GM19239 (cell line): ENCODE results near the gene MROH7.
"Not testable (repeated sequence)": the region's sequence is repeated elsewhere in the genome, so short reads cannot be mapped to it uniquely, and the experiment has no call there.

Experiments
- DNase-seq: peaks from one replicate; pipeline ENCODE4 v3.0.0; 2011; ENCODE audit warnings: low spot score; ENCODE audit not compliant: insufficient read length
- FAIRE-seq: peaks from 2 replicates; lab custom pipeline; 2011; peaks lifted over from hg19 to GRCh38; lab: Jason Lieb, UNC

Gene MROH7

DNA sequence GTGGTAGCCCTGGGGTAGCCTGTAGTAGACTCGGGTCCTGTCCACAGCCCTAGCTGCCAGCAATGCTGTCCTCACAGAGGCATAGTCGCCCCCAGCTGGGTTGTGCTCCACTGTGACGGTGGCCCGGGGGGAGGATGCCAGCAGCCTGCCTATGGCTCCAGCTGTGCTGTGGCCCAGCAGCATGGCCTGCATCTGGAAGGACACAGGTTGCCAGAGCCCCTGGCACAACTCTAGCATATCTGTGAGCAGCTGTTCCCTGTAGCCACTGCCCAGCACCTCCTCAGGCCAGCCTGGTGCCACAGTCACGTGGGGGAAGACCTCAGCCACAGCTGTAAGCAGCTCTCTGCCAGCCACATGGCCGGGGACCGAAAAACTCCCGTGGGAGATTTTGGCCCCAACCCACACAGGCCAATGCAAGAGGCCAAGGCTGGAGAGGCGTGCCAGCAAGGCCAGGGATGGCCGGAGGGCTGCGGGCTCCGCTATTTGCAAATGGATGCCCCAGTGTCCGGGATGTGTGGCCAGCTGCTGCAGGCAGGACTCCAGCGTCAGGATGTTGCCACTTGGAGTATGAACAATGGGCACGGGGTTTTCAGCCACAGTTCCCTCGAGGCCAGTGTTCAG, 32.2 kb upstream of the MROH7 start:
- FAIRE-seq (no peak), DNase-seq (no peak)

DNA sequence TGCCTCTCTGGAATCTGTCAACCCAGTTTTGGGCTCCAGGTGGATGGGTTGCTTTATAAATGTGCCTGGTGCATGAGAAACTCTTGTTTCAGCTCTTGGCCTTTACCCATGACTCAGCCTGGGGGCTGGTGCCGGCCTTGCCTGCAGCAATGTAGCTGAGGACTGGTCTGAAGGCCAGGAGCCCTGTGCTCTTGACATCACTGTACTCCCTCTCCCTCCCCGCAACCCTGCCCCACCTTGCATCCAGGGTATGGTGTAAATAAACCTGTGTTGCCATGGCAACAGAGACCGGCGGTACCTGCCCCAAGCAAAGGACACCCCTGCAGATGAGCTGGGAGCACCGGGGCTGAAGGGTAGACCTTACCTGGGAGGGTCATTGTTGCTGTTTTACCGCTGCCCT, 31.5 kb upstream of the MROH7 start:
- no peak for DNase-seq

DNA sequence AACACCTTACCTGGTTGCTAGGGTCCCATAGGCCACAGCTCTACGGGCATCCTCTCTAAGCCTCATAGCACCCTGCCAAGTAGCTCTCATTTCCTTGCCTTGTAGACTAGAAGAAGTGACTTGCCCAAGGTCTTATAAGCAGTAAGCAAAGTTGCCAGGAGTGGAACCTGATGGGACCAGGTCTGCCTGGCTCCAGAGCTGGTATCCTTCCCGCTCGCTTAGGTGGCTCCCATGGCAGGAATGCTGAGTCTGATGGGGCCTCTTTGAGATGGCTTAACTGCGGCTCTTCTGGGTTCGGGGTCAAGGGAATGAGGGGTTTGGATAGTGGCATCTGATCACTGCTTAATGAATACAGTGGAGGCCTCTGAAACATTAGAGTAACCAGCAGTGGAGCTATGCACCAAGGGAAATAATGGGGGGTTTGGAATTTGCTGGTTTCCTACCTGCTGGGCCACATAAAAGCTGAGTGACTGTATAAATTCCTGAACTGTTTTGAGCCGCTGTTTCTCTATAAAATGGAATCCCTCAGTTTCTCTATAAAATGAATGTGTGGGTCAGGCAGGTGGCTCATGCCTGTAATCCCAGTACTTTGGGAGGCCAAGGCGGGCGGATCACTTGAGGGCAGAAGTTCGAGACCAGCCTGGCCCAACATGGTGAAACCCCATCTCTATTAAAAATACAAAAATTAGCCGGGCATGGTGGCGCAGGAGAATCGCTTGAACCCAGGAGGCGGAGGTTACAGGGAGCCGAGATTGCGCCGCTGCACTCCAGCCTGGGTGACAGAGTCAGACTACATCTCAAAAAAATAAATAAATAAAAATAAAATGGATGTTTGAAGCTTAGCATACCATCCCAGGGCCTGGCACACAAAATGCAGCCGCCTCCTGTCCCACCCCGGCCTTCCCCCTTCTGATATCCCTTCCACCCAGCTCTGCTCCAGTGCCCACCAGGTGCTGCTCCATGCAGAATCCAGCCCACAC, 30.7 kb upstream of the MROH7 start:
- FAIRE-seq (no peak), DNase-seq (no peak)

More for the DNA sequence above, 31.5 kb upstream of the MROH7 start:
- no peak for FAIRE-seq

DNA sequence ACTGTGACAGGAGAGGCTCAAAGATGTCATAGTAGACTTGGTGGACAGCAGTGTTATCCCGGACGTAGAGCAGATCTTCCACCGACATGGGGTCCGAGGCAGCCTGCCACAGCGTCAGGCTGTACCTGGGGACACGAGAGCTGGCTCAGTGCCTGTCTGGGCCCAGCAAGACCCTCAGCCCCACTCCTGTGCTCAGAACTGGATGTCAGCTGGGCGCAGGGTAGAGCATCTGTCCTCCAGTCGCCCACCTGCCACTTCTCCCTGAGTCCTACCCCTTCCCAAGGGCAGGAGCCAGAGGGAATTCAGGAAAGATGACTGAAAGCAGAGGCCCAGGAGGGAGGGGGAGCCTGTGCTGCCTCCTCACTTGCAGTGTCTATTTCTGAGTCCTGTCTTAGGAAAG, 30.0 kb upstream of the MROH7 start:
- DNase-seq, result no peak
- FAIRE-seq, result no peak

DNA sequence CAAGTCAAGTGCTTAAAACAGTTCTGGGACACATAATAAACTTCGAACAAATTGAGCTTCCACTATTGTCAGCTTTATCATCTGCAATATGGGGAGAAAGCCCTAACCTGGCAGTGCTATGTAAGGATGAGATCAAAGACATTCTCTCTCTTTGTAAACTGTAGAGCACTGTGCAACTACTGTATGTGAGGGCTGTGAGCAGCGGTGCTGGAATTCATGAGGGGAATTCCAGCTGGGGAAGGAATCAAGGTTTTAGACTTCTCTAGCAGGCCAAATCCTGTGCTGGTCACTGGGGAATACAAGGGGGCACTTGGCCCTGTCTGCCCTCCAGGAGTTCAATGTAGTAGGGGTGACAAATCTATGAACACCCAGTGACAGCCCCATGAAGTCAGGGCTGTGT, 27.6 kb upstream of the MROH7 start:
- DNase-seq, result no peak
- FAIRE-seq, result no peak

DNA sequence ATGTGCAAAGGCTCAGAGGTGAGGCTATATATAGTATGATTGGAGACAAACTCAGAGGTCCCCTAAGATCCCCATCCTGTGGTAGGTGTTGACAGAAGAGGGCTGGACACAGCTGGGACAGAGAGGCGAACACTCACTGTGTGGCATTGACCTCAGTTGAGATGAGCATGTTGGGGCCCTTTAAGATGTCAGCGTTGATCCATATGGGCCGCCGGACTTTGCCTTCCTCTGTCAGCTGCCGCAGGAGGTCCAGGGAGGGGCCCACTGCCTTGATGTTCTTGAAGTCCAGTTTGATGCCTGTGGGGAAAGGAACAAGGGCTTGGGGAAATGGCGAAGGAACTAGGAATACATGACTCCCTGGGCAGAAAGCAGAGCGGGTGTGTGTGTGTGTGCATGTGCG, 27.0 kb upstream of the MROH7 start:
- FAIRE-seq (no peak), DNase-seq (no peak)

DNA sequence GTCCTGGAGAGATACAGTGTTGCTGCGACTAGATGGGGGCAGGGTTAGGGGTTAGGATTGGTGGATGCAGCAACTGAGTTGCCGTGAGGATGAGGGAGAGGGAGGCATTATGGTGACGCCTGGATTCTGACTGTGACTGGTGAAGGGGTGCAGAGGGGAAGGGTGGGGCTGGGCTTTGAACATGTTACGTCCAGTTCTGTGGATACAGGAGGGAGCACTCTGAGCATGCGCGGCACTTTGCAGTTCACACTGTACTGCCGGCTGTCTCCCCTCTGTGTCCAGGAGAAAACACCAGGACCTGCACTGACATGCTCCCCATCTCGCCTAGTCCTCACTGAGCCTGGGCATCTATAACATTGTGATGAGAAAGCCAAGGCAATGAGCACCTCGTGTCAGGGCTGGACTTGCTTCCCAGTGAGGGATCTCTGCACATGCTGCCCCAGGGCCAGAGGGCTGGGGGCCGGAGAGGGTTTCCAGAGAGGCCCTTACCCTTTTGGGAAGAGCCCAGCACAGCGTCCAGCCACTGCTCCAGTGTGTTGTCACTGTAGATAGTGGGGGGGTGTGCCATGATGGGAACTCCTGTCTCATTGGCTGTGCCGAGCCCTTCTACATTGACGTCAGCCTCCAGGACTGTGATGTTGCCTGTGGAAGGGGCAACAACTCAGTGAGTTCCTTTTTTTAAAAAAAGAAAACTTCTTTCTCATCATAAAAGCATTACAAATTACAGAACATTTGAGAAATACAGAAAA, 25.9 kb upstream of the MROH7 start:
- FAIRE-seq (no peak), DNase-seq (no peak)

DNA sequence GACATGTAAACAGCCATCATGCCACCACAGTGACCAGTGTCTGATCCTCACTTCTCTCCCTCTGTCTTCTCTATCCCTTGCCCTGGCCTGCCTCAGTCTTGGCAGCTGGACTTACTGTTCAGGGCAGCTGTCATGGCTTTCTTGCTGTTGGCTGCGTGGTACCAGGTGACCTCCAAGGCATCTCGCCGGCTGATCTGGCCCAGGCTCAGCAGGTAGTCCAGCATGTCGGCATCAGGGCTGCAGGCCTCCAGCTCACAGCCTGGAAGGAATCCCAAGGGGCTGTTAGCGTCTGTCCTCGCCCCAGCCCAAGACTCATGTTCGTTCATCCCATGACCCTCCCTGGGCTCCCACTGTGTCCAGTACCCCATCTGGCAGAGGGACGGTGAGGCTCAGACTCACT, 21.8 kb upstream of the MROH7 start:
- no peak for FAIRE-seq
- DNase-seq, result no peak

DNA sequence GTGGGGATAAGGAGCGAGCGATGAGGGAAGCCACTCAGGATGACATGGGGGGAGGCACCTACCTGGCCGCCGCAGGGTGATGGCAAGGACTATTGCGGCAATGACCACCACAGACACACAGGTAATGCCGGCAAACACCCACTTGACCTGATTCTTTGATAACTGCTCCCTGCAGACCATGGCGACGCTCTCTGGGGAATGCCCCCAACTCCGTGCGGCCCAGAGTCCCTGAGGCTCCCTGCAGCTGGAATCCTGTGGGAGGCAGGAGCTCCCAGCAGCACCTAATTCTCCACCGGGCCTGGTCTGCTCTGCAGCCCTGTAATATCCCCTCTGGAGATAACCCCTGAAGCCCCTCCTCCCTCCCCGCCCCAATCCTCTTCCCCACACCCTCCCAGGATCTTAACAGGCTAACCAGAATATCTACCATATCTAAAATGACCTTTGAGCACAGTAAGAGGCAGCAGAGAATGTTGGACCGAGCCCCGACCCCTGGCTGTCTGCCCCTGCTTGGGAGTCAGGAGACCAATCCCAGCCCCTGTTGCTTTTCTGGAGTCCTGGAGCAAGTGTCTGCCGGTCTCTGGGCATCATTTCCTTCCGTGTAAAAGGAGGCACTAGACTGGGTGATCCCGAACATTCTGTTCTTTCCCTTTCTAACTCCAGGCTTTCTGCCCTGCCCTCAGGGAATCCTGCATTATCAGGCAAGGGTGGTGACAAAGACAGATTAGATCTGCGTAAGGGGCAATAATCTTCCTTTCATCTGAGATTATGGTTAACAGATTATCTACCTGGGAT, 18.2 kb upstream of the MROH7 start, which contains the start of gene FAM151A:
Gene FAM151A, minus strand, starts transcription at position 310 of the 792 bp plus-strand sequence. Its CDS starts 130 bp downstream, at position 180.
- FAIRE-seq (no peak), DNase-seq (no peak)

DNA sequence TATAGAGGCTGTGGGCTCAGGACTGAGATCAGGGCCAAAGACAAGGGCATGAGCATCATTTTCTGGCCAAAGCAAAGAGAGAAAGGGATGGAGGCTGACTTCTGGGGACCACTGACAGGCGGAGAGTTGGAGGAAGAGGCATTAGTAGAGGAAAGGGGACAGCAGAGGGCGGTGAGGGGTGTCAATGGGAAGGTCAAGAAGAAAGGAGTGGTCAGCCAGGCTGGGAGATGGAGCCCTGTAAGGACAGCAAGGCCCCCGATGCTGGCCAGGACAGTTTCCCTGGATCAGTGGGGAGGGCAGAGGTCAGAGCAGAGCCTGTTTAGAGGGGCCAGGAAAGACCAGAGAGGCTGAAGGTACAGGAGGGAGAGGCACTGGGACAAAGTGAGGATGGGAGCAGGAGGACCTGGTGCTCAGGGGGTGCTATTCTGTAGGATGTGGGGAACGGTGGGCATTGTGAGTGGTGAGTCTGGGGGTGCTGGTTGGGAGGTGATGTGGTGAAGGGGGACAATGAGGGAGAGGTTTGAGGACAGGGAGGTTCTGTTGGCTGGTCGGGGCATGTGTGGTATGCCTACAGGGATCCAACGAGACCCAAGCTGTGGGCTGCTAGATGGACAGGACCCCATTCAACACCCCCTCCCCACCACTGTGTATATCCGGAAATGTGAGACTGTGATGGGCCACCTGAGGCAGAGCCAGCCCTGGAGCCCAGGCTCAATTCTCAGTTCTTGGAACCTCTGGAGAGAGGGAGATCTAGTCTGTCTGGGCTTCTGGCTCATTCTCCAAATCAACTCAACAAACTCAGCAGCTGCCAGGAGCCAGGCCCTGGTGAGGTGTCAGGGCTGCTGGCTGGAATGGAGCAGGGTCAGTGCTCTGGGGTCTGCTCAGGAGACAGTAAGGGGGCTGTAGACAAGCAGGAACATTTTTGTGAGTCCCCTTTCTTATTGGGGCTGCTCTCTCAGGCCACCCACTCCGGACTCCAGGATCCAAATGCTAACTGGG, 16.8 kb upstream of the MROH7 start:
- FAIRE-seq, result no peak
- DNase-seq, result no peak

DNA sequence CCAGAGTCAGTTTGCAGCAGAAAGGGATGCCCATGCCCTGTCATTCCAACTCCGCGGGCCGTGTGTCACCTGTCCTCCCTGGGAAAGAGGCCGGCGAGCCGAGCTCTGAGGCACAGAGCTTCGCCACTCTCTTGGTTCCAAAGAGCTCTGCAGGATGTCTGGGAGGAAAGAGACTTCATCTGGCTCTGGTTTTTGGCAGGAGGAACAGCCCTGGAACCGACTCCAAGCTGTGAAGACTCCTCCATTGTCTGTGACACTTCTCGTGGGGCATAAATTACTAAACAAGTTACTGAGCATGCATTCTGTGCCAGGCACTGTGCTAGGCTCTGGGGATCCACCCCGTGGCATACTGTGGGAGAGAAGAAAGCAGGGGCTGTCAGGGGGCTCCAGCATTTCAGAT, 14.4 kb upstream of the MROH7 start:
- DNase-seq (no peak), FAIRE-seq (no peak)

DNA sequence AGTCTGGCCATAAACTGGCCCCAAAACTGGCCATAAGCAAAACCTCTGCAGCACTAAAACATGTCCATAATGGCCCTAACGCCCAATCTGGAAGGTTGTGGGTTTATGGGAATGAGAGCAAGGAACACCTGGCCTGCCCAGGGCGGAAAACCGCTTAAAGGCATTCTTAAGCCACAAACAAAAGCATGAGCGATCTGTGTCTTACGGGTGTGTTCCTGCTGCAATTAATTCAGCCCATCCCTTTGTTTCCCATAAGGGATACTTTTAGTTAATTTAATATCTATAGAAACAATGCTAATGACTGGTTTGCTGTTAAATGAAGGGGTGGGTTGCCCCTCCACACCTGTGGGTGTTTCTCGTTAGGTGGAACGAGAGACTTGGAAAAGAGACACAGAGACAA, 5.8 kb upstream of the MROH7 start:
- FAIRE-seq, DNase-seq: not testable (repeated sequence)

DNA sequence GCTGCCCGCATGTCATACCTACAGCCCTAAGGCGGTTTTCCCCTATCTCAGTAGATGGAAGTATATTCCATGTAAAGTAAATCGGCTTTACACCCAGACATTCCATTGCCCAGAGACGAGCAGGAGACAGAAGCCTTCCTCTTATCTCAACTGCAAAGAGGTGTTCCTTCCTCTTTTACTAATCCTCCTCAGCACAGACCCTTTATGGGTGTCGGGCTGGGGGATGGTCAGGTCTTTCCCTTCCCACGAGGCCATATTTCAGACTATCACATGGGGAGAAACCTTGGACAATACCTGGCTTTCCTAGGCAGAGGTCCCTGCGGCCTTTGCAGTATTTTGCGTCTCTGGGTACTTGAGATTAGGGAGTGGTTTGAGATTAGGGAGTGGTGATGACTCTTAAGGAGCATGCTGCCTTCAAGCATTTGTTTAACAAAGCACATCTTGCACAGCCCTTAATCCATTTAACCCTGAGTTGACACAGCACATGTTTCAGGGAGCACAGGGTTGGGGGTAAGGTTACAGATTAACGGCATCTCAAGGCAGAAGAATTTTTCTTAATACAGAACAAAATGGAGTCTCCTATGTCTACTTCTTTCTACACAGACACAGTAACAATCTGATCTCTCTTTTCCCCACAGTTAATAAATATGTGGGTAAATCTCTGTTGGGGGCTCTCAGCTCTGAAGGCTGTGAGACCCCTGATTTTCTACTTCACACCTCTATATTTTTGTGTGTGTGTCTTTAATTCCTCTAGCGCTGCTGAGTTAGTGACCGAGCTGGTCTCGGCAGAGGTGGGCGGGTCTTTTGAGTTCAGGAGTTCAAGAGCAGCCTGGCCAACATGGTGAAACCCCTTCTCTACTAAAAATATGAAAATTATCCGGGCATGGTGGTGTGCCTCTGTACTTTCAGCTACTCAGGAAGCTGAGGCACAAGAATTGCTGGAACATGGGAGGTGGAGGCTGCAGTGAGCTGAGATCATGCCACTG, 4.8 kb upstream of the MROH7 start:
- not testable (repeated sequence) for FAIRE-seq, DNase-seq

DNA sequence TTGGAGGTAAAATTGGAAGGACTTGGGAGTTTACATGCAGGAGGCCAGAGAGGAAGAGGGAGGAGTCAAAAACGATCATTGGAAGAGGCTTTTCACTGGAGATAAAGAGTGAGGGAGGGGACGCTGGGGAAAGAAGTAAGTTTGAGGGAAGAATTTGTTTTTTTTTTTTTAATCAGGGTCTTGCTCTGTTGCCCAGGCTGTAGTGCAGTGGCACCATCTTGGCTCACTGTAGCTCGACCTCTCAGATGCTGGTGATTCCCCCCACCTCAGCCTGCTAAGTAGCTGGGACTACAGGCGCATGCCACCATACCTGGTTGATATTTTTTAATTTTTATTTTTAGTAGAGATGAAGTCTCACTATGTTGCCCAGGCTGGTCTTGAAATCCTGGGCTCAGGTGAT, 1.2 kb upstream of the MROH7 start:
- DNase-seq (no peak), FAIRE-seq (no peak)

DNA sequence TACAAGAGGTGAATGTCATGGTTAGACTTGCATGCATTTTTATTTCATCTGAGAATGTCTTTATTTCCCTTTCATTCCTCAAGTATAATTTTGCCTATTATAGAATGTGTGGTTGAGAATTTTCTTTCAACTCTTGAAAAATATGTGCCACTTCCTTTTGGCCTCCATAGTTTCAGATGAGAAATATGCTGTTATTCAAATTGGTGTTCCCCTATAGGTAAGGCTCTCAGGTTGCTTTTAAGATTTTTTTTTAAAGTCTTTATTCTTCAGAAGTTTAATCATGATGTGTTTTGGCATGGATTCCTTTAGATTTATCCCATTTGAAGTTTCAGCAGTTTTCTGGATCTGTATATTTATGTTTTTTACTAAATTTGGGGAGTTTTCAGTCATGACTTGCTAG, 2.1 kb downstream of the MROH7 start:
- no peak for FAIRE-seq

DNA sequence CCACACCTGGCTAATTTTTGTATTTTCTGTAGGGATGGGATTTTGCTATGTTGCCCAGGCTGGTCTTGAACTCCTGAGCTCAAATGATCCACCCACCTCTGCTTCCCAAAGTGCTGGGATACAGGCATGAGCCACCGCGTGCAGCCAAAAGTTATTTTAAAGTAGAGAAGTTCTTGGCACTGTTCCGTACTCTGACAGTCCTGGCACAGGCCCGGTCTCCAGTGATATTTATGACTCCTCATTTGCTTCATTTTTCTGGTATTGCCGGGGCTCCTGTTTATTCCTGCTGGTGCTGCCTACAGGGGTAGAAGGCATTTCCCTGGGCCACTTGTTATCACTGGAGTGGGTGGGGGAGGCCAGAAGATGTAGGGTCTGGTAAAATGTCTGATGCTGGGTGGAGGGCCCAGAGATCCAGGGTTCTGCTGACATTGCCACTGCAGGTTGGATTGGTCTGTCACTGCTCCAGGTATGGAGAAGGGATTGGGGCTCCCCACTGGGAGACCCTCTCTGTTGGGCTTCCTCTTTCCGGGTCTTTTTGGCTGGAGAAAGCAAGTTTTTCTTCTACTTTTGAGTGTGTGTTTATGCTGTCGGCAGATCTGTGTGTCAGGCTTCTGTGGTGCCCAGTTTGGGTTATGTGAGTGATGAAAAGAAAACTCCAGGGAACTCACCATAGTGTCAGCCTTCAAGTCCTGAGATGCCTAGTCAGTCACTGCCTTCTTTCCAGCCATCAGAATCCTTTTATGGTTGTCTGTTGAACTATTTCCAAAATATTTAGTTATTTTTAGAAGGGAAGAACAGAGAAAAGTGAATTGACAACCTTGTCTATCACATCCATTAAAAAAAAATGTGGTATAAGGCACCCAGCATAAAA, 4.5 kb downstream of the MROH7 start:
- DNase-seq (no peak), FAIRE-seq (no peak)

More for the DNA sequence above, 2.1 kb downstream of the MROH7 start:
- no peak for DNase-seq
